HepG2 (cell line): Measurements from ENCODE around the gene SYNE3.

Experiments used
- HCFC1 ChIP-seq: fragments of 150-350 bp; IDR thresholded peaks from 2 replicates; pipeline ENCODE4 v1.6.1; 2014; ENCODE audit warnings: low read depth, low read length
- SP1 ChIP-seq, 2 experiments: fragments of 450-650 bp in 1 of 2; sonication (generic) in 1 of 2; formaldehyde crosslinking in 1 of 2; IDR thresholded peaks; 2 replicates each; pipeline versions ENCODE4 v1.4.0 to v1.6.1; 2016 to 2020; ENCODE audit warnings: missing genetic modification reagents in 1 of 2
- ZNF280B ChIP-seq: sonication (generic); formaldehyde crosslinking; IDR thresholded peaks from 2 replicates; pipeline ENCODE4 v1.5.0; 2020; ENCODE audit warnings: missing genetic modification reagents, mild to moderate bottlenecking, borderline replicate concordance
- ZNF629 ChIP-seq: sonication (generic); formaldehyde crosslinking; conservative IDR thresholded peaks from 2 replicates; pipeline ENCODE4 v1.5.0; 2020; ENCODE audit warnings: missing genetic modification reagents
- TF ChIP-seq, protein P1 (sequence below): sonication (generic); formaldehyde crosslinking; IDR thresholded peaks from 2 replicates; pipeline ENCODE4 v1.5.0; 2020; ENCODE audit warnings: missing genetic modification reagents

GRCh38 chr14:95531473-95531872 lies 15.0 kb upstream of the SYNE3 start:
- TF ChIP-seq HCFC1 (no peak), ZNF280B (CRISPR knock-in tag) (no peak), SP1 (IDR thresholded peaks at IDR 0.05) (no peak), SP1 (CRISPR knock-in tag; IDR thresholded peaks at IDR 0.05) (no peak), ZNF629 (CRISPR knock-in tag) (no peak)
- TF ChIP-seq, protein P1, sequence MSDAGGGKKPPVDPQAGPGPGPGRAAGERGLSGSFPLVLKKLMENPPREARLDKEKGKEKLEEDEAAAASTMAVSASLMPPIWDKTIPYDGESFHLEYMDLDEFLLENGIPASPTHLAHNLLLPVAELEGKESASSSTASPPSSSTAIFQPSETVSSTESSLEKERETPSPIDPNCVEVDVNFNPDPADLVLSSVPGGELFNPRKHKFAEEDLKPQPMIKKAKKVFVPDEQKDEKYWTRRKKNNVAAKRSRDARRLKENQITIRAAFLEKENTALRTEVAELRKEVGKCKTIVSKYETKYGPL (CRISPR knock-in tag), result no peak
